Stimulated activated CD4-positive, alpha-beta T cell treated with anti-CD3 and anti-CD28 coated beads, TNF-alpha, amount 100 ng/mL, for 1 hour (primary cell): Measurements from ENCODE around the gene ERF.
A peak's percentile ranks its signal among the peaks of the same experiment; 100 is the strongest.

ENCODE experiments used
- DNase-seq, 3 donors: peaks; one replicate each; pipeline ENCODE4 v3.0.0-alpha.2; 2020; ENCODE audit warnings: low read depth in 3 of 3, low spot score in 1 of 3

ERF gene

DNA sequence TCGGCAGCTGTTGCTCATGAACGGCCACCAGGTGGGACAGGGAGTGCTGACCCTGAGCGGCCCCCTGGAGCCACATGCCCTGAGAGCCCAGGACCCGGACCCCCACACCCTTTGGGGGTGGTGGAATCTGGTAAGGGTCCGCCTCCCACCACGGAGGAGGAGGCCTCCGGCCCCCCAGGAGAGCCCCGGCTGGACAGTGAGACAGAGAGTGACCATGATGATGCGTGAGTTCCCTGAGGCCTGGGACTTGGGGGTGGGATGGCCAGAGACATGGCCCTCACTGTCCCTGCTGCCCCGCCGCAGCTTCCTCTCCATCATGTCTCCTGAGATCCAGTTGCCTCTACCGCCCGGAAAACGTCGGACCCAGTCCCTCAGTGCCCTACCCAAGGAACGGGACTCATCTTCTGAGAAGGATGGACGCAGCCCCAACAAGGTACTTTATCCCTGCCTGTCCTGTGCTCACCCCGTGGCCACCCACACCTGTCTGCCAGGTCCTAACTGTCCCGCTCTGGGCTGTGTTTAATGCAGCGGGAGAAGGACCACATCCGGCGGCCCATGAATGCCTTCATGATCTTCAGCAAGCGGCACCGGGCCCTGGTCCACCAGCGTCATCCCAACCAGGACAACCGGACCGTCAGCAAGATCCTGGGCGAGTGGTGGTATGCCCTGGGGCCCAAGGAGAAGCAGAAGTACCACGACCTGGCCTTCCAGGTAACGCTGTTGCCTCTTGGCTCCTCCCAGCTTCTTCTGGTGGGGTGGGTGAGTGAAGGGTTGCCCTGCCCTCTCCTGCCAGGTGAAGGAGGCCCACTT lies 32.3 kb upstream of the ERF start:
- DNase-seq = no peak

DNA sequence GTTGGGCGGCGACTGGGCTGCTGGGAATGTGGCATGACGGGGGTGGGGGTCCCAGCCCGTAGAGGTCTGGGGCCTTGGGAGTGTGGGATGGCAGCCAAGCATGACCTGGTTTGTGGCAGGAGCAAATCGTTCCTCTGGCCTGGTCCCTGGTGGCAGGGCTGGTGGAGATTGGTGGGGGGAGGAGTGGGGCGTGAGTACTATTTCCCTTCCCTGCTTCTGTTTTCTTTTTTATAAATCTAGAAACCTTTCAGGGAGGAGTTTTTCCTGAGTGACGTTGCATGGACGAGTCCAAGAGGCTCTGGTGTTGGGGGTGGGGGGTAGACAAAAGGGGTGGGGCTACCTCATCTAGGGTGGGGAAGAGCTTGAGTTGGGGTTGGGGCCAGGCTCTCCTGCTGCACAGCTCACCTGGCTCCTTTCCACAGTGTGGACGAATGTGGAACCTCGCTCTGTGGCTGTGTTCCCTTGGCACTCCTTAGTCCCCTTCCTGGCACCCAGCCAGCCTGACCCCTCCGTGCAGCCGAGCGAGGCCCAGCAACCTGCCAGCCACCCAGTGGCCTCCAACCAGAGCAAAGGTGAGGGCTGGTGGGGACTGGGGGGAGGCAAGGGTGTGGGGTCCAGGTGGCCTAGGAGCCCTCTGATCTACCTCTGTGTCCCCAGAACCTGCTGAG lies 31.6 kb upstream of the ERF start:
- no peak for DNase-seq

DNA sequence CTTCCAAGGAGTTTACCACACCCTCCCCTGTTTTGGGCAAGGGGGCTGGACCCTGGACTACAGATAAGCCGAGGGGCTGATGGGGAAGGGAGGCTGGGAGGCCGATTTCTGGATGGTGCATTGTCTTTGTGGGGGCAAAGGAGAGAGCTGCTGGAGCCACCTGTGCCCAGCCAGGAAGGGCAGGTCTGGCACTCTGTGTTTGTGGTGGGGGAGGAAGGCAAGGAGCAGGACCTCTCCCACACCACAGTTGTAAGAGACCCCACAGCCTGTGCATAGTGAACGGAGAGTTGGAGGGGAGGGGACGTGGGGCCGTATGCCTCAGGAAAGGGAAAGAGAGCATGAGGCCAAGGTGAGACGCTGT lies 31.0 kb upstream of the ERF start:
- no peak for DNase-seq

DNA sequence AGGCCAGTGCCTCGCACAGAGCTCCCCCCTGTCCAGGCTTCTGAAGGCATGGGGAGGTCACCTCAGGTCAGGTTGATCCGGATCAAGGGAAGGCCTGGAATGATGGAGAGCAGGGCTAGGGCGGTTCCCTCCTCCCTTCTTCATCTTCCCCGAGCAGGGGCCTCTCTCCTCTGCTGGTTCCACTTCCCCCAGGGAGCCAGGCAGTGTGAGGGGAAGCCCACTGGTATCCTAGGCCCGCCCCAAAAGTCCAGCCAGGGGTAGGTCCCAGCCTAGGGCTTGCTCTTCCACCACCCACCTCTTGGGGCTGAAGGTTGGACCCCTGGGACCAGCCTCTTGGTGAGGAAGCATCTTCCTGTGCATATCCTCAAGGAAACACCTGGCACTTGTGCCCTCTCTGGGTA lies 30.6 kb upstream of the ERF start:
- no peak for DNase-seq

DNA sequence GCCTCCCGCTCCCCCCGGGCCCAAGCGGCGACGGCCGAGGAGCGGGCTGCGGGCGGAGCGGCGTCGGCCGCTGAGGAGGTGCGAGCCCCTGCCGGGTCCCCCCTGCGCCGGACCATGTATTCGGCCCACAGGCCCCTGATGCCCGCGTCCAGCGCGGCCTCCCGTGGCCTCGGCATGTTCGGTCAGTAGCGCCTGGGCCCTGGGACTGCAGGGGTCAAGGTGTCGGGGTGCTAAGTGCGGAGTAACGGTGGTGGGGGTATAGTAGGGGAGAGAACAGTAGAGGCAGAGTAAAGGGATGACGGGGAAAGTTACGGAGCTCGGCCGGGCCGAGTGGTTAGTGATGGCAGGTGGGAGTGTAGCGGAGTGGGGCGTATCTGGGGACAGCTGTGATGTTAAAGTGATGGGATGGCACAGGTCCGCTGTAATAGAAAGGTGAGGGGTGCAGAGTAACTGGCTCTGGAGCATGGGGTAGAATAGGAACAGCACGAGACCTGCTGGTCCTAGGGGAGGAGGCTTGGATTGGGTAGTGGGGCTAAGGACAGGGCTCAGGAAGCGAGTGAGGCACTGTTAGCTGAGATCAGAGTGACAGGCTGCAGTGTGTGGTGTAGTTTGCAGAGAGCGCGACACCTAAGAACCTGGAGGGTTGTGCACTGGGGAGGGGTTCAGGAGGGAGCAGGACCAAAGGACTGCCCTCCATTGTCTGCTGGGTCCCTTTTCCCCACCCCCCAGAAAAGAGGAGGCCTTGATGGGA lies 29.8 kb upstream of the ERF start:
- DNase-seq = no peak

DNA sequence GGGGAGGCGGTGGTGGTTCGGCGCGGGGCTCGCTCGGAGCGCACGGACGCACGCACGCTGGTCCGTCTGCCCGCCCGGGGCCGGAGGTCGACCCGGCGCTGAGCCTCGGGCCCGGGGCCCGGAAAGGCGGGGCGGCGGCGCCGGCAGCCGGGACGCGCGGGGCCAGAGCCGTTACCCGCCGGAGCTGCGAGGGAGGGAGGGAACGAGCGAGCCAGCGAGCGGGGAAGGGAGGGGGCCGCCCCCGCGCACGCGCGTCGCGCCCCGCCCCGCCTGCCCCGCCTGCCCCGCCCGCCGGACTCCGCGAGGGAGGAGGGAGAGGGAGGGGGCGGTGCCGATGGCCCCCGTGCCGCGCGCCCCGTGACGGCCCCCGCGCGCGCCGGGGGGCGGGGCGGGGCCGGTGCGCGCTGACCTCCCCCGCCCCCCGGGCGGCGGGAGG lies 29.2 kb upstream of the ERF start:
- DNase-seq = peak; percentile 54 to 72 (median 65)

DNA sequence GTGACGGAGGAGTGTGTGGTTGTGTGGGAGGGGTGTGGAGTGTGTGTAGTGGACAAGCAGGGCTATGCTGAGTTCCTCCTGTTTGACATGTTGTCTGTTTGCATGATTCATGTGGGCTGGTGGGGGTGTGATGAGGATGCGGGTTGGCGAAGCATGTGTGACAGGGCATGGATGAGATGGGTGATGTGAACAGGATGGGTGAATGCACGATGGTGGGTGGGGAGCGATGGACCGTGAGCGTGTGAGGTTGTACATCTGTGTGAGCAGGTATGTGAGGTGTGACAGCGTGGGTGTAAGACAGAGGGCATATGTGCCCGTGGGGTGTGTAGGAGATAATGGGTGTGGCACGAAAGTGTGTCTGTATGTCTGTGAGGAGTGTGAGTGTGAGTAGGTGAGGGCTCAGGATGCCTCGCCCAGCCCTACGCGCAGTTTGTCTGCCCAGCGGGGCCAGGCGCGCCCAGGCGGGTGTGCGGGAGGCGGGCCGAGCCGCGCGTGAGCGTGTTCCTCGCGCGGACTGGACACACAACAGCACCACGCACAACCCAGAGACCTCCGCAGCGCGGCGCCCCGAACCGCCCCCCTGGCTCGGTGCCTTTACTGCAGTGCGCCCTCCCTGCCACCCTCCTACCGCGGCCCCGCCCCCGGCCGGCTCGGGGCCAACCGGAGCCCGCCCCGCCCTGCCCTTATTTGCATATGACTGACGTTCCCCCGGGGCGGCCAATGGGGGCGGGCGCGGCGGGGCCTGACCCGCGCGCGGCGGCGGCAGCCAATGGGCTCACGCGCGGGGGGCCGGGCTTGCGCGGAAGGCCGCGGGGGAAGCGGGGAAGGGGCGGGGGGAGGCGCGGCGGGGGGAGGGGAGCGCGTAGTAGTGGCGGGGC lies 28.5 kb upstream of the ERF start:
- peak; percentile 92 to 95 (median 93) for DNase-seq

DNA sequence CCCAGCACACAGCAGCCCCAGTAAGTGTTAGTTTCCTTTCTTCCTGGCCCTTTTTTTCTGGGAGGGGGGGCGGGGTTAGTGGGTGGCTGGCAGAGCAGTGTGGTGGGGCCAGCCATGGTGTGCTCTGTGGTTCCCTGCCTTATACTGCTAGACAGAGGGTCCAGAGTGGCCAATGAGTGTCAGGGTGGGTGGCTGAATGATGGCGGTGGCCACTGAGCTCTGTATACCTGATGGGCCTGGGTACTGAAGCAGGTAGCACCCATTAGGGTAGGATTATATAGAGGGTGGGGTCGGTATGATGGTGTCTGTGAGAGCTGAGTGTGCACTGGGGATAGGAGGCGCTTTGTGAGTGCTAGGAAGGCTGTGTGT lies 27.9 kb upstream of the ERF start:
- no peak for DNase-seq

DNA sequence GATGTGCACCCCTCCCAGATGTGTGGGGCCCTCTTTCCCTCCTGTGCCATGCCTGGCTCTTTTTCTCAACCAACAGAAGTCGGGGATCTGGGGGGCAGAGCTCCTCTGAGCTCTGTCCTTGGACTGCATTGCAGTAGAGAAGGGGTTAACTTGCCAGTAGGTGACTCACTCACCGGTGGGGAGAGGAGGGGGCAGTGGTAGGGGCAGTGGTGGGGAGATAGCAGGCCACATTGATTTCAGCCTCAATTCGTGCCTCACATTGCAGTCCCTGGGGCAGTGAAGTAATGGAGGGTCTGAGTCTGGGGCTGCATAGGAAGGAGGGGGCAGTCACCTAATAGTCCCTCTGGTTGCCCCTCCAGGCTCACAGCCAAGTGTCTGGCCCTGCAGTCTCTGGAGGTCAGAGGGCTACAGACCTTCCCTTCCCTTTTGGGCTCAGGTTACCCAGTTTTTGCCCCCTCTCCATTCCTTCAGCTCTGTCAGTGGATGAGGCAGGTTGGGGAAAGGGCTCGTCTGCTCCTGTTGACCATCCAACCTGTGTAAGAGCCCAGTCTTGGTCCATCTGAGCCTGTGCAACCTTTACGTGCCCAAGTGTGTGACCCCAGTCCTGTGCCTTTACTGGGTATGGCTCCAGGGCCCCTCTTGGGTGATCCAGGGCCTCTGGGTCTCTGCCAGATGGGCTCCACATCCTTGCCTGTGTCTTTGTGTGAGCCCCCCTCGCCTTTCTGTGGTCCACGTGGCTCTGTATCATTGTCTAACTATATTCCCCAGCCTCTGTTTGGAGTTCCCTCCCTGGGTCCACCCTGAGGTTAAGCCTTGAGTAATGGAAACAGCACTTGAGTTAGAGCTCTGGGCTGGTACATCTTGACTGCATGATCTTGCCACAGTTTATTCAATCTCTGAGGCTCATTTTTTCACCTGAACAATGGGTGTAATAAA lies 27.2 kb upstream of the ERF start:
- DNase-seq = no peak

DNA sequence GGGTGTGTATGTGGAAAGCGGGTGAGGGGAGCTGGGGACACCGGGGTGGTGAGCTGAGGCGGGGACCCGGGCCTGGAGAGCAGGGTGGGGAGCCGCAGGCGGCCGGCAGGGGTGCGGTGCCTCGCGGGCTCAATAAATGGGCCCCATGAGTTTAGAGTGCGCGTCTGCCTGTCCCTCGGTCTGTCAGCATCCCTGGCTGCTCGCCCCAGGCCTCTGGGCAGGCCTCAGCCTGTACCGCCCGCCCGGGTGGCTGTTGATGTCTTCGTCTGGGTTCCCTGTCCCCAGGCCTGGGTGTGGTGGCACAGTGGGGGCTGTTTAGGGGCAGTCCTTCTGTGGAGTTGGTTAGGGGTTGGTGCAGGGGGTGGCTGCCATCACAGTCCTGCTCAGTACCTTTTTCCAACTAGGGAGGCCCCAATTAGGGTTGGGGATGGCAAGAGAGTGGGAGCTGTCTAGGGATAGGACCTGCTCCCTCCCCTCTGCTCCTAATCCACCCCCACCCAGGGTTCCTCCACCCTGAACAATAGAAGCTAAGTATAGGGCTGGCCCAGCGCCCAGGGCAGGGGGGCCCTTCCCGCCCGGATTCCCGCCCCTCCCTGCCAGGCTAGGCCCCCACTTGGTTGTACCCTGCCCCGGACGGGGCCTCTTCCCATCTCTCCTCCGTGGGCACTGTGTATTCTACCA lies 26.4 kb upstream of the ERF start:
- no peak for DNase-seq

DNA sequence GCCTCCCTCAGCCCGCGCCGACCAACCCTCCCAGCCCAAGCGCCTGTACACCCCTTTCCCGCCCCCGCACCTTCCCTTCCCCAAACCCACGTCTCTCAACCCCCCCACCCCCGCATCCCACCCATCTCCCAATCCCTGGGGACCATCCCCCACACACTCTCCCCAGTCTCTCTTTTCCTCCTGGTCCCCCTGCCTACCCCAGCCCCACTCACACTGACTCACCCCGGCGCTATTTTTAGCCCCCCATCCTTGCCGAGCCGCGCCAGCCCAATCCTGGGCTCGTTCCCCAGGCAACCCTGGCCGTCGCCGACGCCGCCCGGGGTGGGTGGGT lies 25.9 kb upstream of the ERF start:
- DNase-seq = no peak

DNA sequence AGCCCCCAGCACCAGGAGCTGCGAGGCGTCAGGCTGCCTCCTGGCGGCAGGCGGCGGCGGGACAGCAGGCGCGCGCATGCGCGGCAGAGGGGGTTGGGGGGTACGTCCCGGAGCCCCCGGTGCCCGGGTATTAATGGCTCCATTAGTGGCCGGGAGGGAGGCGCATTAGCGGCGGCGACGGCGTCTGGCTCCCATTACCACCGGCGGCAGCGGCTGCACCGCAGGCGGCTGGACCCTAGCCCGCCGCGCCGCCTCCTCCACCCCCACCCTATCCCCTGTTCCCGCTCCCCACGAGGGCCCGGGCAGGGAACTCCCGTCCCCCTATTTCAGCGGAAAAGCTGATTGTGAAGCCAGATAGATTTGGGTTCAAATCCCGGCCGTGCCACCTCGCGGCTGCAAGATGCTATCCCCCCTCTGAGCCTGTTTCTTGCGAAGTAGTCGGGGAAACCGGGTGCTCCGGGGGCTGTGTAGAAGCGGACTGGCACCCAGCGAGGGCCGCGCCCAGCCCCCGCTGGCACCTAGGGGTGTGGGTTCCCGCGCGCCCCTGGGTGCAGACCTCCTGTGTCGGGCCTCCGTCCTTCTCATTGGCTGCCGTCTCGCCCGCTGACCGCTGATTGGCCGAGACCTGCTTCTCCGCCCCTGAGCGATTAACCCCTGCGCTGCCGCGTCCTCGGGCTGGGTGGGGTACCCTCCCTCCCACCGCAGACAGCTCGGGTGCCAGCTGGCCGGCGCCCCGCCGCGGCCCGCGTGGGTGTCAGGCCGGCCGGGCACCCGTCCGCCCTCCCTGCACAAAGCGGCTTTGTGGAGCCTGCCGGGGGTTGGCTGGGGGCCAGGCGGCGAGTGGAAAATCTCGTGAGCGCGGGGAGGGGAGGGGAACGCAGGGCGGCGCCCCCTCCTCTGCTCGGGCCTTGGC lies 25.2 kb upstream of the ERF start:
- peak; percentile 65 to 73 (median 66) for DNase-seq

DNA sequence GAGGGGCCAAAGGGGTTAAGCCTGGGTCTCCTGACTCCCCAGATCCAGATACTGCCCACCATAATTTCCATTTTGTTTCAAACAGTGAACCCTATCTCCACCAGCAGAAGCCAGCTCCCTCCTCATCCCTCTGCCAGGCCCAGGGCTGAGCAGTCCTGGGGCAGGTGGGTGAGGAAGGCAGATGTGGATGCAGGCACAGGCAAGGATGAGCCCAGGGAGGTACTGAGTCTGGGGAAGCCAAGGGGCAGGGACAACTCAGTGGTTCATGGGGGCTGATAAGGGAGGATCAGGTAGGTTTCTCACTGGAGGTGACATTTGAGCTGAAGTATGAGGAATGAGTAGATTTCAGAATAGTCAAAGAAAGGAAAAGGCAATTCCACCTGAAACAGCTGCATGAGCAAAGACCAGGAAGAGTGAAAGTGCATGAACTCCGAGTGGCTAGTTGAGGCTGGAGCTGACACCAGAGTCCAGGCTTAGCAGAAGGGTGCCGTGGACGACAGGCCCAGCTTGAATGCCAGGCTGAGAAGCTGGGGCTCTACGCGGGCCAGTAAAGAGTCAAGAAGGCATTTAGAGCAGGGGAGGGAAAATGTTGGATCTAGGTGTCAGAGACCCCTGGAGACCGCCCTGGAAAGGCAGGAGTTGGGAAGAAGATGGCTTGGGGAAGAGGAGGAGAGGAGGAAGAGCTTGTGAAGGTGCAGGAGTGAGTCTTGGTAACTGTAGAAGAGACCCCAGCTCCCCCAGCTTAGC lies 24.4 kb upstream of the ERF start:
- no peak for DNase-seq

DNA sequence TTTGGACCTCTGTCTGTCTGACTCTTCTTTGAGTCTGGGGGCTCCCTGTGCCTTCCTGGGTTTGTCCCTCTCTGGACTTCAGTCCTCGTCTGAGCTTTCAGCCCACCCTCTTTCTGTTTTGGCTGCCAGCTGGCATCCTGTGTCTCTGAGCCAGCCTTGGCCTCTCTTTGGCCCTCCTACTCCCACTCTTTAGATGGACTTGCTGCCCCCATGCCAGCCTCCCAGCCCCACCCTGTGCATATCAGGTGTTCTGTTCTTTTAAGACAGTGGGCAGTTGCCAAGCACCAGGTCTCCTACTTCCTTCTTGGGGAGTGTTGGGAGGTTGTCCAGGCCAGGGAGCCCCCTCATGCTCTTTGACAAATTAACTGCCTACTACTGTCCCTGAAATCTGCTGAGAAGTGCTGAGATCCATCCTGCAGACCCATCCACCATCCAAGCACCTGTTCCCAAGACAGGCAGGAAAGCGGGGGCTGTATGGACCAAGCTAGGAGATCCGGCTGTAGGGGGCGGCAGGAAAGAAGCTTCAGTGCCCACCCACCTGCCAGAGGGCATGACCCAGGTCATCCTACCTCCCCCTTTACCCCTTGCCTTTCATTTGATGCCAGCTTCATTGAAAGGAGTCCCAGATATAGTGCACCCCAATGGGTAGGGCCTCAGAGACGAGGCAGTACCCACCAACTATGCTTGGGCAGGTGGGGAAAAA lies 23.7 kb upstream of the ERF start:
- no peak for DNase-seq

DNA sequence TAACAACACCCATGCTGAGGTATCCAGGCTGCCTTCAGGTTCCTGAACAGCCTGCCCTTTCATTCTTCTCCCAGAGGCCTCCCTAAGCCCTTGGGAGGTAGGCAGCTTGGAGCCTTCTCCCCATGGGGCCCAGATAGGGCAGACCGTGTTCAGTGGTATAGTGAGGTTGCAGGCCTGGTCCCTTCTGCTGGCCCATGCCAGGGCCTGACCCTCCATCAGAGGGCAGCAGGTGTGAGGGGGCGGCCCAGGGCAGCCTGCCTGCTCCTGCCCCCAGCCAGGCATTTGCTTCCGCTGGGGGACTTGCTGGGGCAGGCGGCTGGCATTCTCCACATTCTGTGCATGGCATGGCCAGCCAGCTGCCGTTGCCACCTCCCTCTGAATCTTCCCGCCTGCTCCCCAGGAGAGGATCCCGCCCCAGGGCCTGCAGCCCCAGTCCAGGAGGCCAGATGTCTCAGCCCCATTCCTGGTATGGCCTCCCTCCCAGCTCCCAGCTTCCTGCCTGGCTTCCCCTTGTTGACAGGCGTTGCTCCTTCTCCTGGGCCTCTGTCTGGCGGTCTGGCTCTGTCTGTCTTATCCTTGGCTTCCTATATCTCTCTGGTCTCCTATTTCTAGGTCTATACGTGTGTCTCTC lies 23.0 kb upstream of the ERF start:
- no peak for DNase-seq

DNA sequence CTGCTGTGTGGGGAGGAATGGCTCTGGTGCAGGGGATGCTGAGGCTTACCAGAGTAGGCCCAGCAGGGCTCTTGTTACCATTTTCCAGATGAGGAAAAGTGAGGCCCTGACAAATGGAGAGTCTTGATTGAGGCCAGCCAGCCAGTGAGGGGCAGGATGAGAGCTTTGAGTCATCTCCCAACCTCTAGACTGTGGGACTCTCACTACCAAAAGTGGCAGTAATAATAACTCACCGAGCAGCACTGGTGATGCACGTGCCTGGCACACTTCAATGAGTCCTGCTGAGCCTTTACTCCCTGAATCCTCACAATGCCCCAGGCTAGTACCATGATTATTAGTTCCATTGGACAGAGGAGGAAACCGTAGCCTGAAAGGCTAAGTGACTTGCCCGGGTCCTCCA lies 21.9 kb upstream of the ERF start:
- no peak for DNase-seq

DNA sequence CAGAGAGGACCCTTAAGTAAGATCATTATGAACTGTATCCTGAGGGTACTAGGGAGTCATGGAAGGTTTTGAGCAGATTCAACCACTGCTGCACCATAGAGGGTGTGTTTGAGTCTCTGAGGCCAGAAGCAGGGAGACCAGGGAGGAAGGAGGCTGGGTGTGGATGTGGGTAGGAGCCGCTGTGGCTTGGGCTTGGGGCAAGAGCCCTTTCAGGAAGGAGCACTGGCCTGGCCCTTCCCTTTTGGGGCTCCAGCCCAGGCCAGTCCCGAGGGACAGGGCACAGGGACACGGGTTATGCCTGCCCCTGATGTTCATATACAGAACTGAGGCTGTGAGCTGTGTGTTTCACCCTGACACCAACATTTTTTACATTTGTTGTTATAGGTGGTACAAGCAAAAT lies 21.4 kb upstream of the ERF start:
- no peak for DNase-seq
